Right cardiac atrium (tissue), 5 donors: ENCODE measurements around the gene SLC37A1. TPM values are rescaled to one million over a fixed set of nuclear protein-coding genes. Genes with fewer than 3 reads are reported as not detected.

Experiments
- ATAC-seq, 2 donors: fragments of 200-7000 bp; cut with Tn5 transposase; one replicate each; pipeline versions ENCODE4 v1.8.0 to v1.9.1; 2020; ENCODE audit warnings: moderate library complexity in 2 of 2, mild to moderate bottlenecking in 1 of 2
- DNase-seq, 3 donors: peaks; one replicate each; pipeline ENCODE4 v3.0.0-alpha.2; 2020
- H3K27ac ChIP-seq: one replicate; pipeline ENCODE4 v1.5.1; 2013; ENCODE audit warnings: mild to moderate bottlenecking, low read length, control low read depth, moderate library complexity
- H3K27me3 ChIP-seq: one replicate; pipeline ENCODE4 v1.6.1; 2013; ENCODE audit not compliant: control insufficient read depth, insufficient read depth
- H3K4me1 ChIP-seq: one replicate; pipeline ENCODE4 v1.6.1; 2013; ENCODE audit warnings: low read length; ENCODE audit not compliant: control insufficient read depth, insufficient read depth
- H3K4me3 ChIP-seq: one replicate; pipeline ENCODE4 v1.5.1; 2013; ENCODE audit warnings: low read length, control low read depth
- H3K9me3 ChIP-seq: one replicate; pipeline ENCODE4 v1.6.1; 2013; ENCODE audit warnings: low read length; ENCODE audit not compliant: control insufficient read depth
- WGBS: extraction: QIAGEN DNeasy Blood & Tissue Kit; methylation state at CpG from one replicate; pipeline ENCODE4 v1.1.7; 2013; 5-methylcytosine and 5-hydroxymethylcytosine counted together
- intact Hi-C, 4 donors: fragments of 100-400 bp; cut with DNase I; formaldehyde crosslinking; loops; one replicate each; pipeline versions ENCODE4 v1.11.0 to v1.14.0; 2022 to 2023
- polyA plus RNA-seq: library from polyadenylated mRNA; stranded (reverse); fragments of 200-250 nt; gene quantifications from one replicate; pipeline ENCODE4 v1.2.3, GENCODE V29; 2013
- total RNA-seq, 4 donors: library from RNA; stranded (reverse); fragmentation: NEBNext Ultra II Directional; extraction: Animal tissue kit (Norgen Biotek cat#: 25700); gene quantifications; one replicate each; pipeline ENCODE4 v1.2.1, GENCODE V29; 2021
- donor health status: healthy with polysubstance abuse.
- donor health status: DM: no; HTN: yes; CAD: no.
- donor health status: DM: no; HTN: no; CAD: no.
- donor health status: DM: no; HTN: yes; CAD: no; lungs with severe emphysema.
- donor health status: DM: yes; HTN: yes; CAD: no.

Gene SLC37A1
- total and polyA plus RNA-seq, 5 donors, result 1.9 to 2.9 (median 2.9) TPM

- ATAC-seq (no peak), DNase-seq (no peak)
- intact Hi-C loops, result no loop called here
- Histone ChIP-seq H3K27me3 (no peaks in the 10 kb centered on the region), H3K9me3 (no peaks in the 10 kb centered on the region), H3K4me3 (no peak overlapping the region), H3K4me1 (no peaks in the 10 kb centered on the region), H3K27ac (no peak overlapping the region)
- WGBS, result 90% methylated on average over 5 of the region's 5 CpGs
Measured at GRCh38 chr21:42495027-42495426, 18.6 kb upstream of the SLC37A1 start.

GRCh38 chr21:42495765-42496119, 17.9 kb upstream of the SLC37A1 start:
- no peaks in the 10 kb centered on the region for H3K4me1 ChIP-seq
- H3K27ac ChIP-seq, result no peak overlapping the region
- H3K27me3 ChIP-seq, result no peaks in the 10 kb centered on the region
- DNase-seq (no peak), ATAC-seq (no peak)
- H3K4me3 ChIP-seq, result peak overlapping the region; percentile 38
- intact Hi-C loops, result no loop called here
- no peaks in the 10 kb centered on the region for H3K9me3 ChIP-seq
- WGBS, result 2% methylated on average over 18 of the region's 18 CpGs

- ATAC-seq, result peak; percentile 100
- Histone ChIP-seq H3K9me3 (no peaks in the 10 kb centered on the region), H3K27me3 (no peaks in the 10 kb centered on the region), H3K27ac (peak within 1 kb of the TSS; percentile 21), H3K4me3 (peak within 1 kb of the TSS; percentile 57), H3K4me1 (no peaks in the 10 kb centered on the region)
- WGBS, result under 1% methylated on average over 58 of the region's 58 CpGs
- intact Hi-C loops, result no loop called here
- DNase-seq, result peak; percentile 100
Measured at GRCh38 chr21:42496120-42496838, 17.4 kb upstream of the SLC37A1 start, which contains the start of gene RSPH1. RSPH1 (minus strand) TSS chr21:42496224; CDS start chr21:42496186, 38 bp downstream.

GRCh38 chr21:42496839-42497202, 16.8 kb upstream of the SLC37A1 start:
- no peaks in the 10 kb centered on the region for H3K27me3 ChIP-seq
- intact Hi-C loops, result no loop called here
- 20% methylated on average over 19 of the region's 19 CpGs for WGBS
- H3K4me3 ChIP-seq, result peak overlapping the region; percentile 57
- H3K9me3 ChIP-seq, result no peaks in the 10 kb centered on the region
- H3K27ac ChIP-seq, result peak overlapping the region; percentile 21
- DNase-seq, result no peak
- no peaks in the 10 kb centered on the region for H3K4me1 ChIP-seq
- peak; percentile 0 to 1 for ATAC-seq

- ATAC-seq (no peak), DNase-seq (no peak)
- no peaks in the 10 kb centered on the region for H3K9me3 ChIP-seq
- intact Hi-C loops, result no loop called here
- H3K27me3 ChIP-seq, result no peaks in the 10 kb centered on the region
- no peaks in the 10 kb centered on the region for H3K4me1 ChIP-seq
- WGBS, result 80% methylated on average over 5 of the region's 5 CpGs
- H3K27ac ChIP-seq, result no peak overlapping the region
- H3K4me3 ChIP-seq, result no peak overlapping the region
Measured at GRCh38 chr21:42498012-42498411, 15.6 kb upstream of the SLC37A1 start.

GRCh38 chr21:42499444-42500112, 14.1 kb upstream of the SLC37A1 start:
- H3K27me3 ChIP-seq, result no peaks in the 10 kb centered on the region
- 65% methylated on average over 15 of the region's 15 CpGs for WGBS
- intact Hi-C loops, result no loop called here
- no peaks in the 10 kb centered on the region for H3K9me3 ChIP-seq
- H3K27ac ChIP-seq, result no peak overlapping the region
- no peaks in the 10 kb centered on the region for H3K4me1 ChIP-seq
- no peak for DNase-seq
- no peak overlapping the region for H3K4me3 ChIP-seq
- ATAC-seq, result no peak

- DNase-seq (no peak), ATAC-seq (no peak)
- Histone ChIP-seq H3K9me3 (no peaks in the 10 kb centered on the region), H3K27ac (no peak overlapping the region), H3K27me3 (no peaks in the 10 kb centered on the region), H3K4me1 (no peaks in the 10 kb centered on the region), H3K4me3 (no peak overlapping the region)
- WGBS, result 88% methylated on average over 4 of the region's 4 CpGs
- intact Hi-C loops, result no loop called here
Measured at GRCh38 chr21:42500225-42500624, 13.4 kb upstream of the SLC37A1 start.

GRCh38 chr21:42500736-42501135, 12.9 kb upstream of the SLC37A1 start:
- ATAC-seq (no peak), DNase-seq (no peak)
- no peaks in the 10 kb centered on the region for H3K9me3 ChIP-seq
- H3K4me1 ChIP-seq, result no peaks in the 10 kb centered on the region
- intact Hi-C loops, result no loop called here
- H3K4me3 ChIP-seq, result no peak overlapping the region
- no peak overlapping the region for H3K27ac ChIP-seq
- 83% methylated on average over 5 of the region's 5 CpGs for WGBS
- no peaks in the 10 kb centered on the region for H3K27me3 ChIP-seq

- intact Hi-C loops, result no loop called here
- H3K27me3 ChIP-seq, result no peaks in the 10 kb centered on the region
- DNase-seq (no peak), ATAC-seq (no peak)
- no peak overlapping the region for H3K4me3 ChIP-seq
- H3K9me3 ChIP-seq, result no peaks in the 10 kb centered on the region
- WGBS, result 73% methylated on average over 4 of the region's 4 CpGs
- H3K27ac ChIP-seq, result no peak overlapping the region
- no peaks in the 10 kb centered on the region for H3K4me1 ChIP-seq
Measured at GRCh38 chr21:42503711-42504110, 9.9 kb upstream of the SLC37A1 start.

- WGBS, result 74% methylated on average over 3 of the region's 3 CpGs
- H3K27me3 ChIP-seq, result no peaks in the 10 kb centered on the region
- H3K9me3 ChIP-seq, result no peaks in the 10 kb centered on the region
- intact Hi-C loops, result no loop called here
- H3K4me1 ChIP-seq, result no peaks in the 10 kb centered on the region
- no peak overlapping the region for H3K4me3 ChIP-seq
- no peak for DNase-seq
- H3K27ac ChIP-seq, result no peak overlapping the region
- no peak for ATAC-seq
Measured at GRCh38 chr21:42505090-42505726, 8.4 kb upstream of the SLC37A1 start.

GRCh38 chr21:42507418-42507817, 6.2 kb upstream of the SLC37A1 start:
- Histone ChIP-seq H3K27ac (no peak overlapping the region), H3K27me3 (no peaks in the 10 kb centered on the region), H3K4me3 (no peak overlapping the region), H3K9me3 (no peaks in the 10 kb centered on the region), H3K4me1 (no peaks in the 10 kb centered on the region)
- DNase-seq (no peak), ATAC-seq (no peak)
- intact Hi-C loops, result no loop called here
- WGBS, result 92% methylated on average over 4 of the region's 4 CpGs
